HG02610 (cell line): ENCODE results near the gene RABL6.
"Not testable (repeated sequence)": the region's sequence is repeated elsewhere in the genome, so short reads cannot be mapped to it uniquely, and the experiment has no call there.

Source experiments
- ATAC-seq: cut with Tn5 transposase; IDR thresholded peaks from one replicate; pipeline ENCODE4 v1.9.1; 2021; ENCODE audit warnings: mild to moderate bottlenecking, moderate library complexity; ENCODE audit not compliant: unreplicated experiment

The RABL6 gene

DNA sequence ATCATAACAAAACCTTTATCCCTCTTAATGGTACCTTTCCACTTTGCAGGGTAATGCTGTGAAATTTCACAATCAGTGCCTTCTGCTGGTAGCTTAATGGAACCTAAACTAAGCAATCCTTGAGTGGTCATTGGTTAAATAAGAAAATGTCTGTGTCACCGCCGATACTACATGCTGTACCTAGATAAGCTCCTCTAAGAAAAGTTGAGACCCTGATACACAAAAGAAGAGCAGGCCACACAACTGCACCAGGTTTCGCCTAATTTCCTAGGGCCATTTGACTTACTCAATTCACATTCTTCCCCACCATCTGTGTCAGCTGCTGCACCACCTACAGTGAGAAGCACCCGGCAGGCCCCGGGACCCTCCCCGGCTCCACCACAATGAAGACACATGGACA lies 67.4 kb downstream of the RABL6 start:
- no peak for ATAC-seq

DNA sequence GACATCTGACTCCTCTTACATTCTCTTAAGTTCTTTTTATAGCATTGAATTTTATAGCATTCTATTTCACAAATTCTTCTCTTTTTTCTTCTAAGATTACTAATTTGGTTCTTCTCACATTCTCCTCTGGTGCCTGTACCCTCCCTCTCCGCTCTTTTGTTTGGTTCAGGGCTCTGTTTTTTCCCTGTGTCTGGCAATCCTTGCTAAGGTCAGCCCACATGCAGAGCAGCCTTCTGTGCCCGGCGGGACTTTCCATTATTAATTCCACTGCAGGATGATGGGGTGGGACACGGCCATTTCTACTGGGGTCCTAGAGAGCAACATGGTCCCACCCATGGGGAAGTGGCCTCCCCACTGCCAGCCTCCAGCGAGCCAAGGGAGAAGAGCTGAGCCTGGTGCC lies 68.7 kb downstream of the RABL6 start:
- no peak for ATAC-seq

DNA sequence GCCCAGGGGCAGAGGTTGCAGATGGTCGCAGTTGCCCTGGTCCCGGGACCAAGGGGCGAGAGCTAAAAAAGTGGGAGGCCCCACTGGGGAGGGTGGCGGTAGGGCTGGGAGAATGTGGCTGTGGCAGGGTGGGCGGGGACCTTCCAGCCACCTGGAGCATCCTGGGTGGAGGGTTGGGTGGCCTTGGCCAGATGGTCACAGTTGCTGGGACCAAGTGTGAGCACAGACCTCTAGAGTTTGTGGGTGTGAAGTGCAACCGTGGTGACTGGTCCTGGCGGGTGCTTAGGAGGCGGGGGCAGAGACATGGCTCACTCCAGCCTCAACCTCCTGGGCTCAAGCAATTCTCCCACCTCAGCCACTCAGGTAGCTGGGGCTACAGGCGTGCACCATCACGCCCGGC lies 72.9 kb downstream of the RABL6 start:
- ATAC-seq: no peak

DNA sequence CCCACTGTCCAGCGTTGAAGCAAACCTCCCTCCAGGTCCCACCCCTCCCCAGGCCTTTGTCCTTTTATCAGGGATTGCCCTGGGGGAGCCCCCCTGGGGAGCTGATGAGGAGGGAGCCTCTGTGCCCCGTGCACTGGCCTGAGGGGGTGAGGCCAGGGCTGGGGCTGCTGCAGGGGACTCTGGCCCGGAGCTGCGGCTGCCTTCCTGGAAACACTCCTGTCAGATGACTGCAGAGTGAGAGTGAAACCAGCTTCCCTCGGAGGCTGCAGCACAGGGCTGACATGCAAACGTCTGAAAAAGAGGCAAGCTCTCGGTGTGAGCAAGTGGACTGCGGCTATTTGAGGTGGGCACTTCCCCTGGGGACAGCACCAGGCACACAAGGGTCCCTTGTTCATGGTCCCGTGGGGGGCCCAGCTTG lies 74.0 kb downstream of the RABL6 start:
- peak; percentile 36 for ATAC-seq

DNA sequence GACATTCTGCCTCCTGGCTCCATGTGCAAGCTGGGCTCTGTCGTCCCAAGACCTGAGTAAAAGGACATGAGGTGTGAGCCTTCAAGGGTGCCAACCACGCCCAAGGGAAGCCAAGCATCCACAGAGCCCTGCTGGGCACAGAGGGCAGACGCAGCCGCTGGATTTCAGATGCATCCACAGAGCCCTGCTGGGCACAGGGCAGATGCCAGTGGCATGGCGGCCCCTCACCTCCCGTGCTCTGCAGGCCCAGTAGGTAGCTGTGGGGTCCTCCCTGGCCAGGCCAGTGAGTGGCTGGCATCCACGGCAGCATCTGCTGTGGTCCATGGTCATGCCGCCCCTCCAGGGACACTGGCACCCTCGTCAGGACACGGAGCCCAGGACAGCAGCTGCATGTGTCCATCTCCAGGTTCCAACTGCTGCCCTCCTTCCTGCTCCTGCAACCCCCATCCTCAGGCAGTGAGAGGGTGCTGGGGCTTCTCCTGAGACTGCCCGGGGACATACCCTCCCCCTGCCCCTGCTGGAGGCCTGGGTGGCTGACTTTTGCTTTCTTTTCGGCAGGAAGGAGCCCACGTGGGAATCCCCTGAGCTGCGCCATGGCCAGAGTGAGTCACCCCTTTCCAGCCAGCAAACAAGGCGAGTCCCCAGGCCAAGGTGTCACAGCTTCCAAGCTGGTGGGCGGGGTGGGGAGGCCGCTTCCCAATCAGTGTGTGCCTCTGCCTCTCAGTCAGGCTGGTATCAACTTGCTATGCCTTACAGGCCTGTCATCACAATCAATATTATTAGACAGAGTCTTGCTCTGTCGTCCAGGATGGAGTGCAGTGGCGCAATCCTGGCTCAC lies 74.6 kb downstream of the RABL6 start:
- ATAC-seq: peak; percentile 31

DNA sequence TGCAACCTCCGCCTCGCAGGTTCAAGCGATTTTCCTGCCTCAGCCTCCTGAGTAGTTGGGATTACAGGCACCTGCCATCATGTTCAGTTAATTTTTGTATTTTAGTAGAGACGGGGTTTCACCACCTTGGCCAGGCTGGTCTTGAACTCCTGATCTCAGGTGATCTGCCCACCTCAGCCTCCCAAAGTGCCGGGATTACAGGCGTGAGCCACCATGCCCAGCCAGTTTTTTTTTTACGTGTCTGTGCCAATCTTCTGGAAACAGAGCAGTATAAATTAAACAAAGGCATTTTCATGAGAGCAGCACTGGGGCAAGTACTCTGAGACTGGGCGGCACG lies 75.2 kb downstream of the RABL6 start:
- not testable (repeated sequence) for ATAC-seq

DNA sequence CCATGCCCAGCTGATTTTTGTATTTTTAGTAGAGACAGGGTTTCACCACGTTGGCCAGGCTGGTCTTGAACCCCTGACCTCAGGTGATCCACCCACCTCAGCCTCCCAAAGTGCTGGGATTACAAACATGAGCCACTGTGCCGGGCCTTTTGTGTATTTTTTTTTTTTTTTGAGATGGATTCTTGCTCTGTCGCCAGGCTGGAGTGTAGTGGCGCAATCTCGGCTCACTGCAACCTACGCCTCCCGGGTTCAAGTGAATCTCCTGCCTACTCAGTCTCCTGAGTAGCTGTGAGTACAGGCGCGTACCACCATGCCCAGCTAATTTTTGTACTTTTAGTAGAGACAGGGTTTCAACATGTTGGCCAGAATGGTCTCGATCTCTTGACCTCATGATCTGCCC lies 75.9 kb downstream of the RABL6 start:
- not testable (repeated sequence) for ATAC-seq

DNA sequence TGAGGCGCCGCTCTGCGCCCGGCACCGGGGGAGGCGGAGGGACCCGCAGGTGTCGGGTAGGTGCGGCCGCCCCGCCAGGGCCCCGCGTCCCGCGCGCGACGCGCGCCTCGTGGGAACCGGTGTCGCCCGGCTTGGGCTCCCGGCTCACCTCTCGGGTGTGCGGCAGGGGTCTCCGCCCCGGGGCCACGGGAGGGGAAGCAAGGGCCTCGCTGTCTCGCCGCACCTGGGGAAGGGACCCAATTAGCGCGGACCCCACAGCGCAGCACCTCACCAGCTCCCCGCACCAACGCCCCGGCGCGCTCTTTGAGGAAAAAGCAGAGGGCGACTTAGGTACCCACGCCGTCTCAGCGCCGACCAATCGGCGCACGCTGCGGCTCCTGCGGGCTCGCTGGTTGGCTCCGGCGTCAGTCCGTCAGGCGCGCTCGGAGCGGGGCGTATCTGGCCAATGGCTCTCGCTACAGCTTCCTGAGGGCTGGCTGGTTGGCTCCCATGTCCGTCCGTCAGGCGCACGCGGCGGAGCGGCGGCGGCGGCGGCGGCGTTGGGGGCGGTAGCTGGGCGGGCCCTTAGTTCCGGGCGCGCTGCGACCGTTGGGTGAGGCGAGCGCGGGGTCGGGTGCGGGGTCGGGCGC lies 78.3 kb downstream of the RABL6 start, which contains the start of gene TRAF2:
Gene TRAF2 (plus strand): TSS at position 567 of the 629 bp plus-strand sequence. CDS start 12,225 bp downstream, outside the sequence.
- peak; percentile 75 for ATAC-seq

DNA sequence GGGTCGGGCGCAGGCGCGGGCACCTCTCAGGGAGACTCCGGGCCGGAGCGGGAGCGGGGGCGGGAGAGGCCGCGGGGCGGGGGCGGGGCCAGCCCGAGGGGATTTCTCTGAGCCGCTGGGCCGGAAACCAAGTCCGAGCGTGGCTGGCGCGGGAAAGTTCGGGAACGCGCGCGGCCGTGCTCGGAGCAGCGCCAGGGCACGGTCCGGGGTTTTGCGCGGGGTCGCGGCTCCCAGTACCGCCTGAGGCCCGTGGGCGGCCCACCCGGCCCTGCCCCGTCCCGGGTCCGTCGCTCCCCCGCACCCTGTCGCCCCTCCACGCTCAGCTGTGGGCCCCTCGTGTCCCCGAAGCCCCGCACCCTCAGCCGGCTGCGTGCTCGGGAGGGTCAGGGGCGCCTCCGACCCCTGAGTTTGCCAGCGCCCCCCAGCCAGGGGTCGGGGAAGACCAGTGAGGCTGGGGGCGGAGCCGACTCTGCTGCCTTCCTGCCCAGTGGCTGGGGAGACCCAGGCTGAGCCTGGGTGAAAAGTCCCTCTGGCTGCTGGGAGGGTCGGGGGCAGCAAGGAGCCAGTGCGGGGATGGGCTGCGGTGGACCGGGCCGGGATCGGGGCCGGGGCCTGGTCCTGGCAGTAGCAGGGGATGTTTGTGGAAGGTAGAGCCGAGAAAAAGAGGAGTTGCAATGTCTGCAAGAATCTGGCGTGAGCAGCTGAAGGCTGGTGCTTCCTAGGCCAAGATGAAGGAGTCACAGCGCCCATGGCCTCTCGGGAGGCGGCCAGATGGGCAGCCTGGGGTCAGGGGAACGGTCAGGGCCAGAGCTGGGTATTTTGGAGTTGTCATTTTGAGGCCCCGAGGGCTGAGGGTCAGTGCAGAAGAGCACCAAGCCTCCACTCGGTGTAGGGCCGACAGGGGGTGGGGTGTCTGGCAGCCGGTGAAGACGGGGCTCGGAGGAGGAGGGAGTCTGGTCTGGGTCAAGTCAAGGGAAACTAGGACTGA lies 79.2 kb downstream of the RABL6 start:
- ATAC-seq: peak; percentile 17

DNA sequence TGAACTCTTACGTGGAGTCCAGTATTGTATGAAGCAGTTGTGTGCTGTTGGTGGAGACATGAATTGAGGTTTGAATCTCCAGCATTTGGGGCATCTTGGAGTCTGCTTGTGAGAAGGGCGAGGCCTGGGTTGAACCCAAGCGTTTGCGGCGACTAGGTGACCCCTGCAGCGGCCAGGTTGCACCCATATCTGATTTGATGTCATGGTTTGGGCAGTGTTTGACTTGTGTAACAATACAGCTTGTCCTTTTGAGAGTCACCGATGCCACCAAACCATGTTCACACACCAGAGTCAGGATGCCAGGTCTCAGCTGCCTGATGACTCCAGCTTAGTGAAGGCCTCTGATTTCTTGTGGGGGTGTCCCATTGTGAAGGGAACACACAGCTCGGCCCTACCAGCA lies 80.7 kb downstream of the RABL6 start:
- no peak for ATAC-seq

DNA sequence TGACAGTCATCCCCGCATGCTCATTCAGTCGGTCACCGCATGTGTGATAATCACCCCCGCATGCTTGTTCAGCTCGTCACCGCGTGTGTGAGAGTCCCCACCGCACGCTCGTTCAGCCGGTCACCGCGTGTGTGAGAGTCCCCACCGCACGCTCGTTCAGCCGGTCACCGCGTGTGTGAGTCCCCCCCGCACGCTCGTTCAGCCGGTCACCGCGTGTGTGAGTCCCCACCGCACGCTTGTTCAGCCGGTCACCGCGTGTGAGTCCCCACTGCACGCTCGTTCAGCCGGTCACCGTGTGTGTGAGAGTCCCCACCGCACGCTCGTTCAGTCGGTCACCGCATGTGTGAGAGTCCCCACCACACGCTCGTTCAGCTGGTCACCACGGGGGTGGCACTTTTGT lies 82.1 kb downstream of the RABL6 start:
- no peak for ATAC-seq

DNA sequence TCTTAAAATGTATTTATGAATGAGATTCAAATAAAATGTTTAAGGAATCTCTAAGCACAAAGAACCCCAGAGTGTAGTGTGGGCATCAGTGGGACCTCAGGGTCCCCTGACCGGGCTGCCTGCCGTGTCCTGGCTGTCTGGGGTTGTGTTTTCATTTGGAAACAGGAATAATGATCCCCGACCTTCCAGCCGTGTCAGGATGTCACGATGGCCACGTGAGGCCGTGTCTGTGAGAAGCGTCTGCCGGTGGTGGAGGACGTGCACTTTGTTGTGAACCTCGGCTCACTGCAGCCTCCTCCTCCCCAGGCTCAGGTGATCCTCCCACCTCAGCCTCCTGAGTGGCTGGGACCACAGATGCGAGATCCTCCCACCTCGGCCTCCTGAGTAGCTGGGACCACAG lies 82.9 kb downstream of the RABL6 start:
- ATAC-seq: no peak
